ENCODE data around the gene DNAH14. TPM values are rescaled to one million over a fixed set of nuclear protein-coding genes. Genes with fewer than 3 reads are reported as not detected.

Gene DNAH14
- total and polyA plus RNA-seq, 2 of the 8 experiments (the other 6 are each of a cell fraction or from before 2014, with no cell fraction given), result 8.4 to 40.7 TPM

DNA sequence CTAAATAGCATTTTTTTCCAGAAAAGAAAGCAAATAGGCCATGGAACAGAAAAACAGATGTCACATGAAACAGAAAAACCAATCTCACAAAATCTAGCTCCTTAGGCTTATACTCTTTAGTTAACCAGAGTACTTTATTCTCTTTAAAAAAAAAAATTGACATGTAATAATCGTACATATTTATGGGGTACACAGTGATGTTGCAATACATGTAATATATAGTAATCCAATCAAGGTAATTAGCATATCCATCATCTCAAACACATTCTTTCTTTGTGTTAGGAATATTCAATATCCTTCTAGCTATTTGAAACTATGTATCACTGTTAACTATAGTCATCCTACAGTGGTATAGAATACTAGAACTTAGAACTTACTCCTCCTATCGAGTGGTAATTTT is 478.3 kb downstream of the DNAH14 start:
- 85% methylated on average over 2 of the region's 2 CpGs; no CpG with 5 or more reads in 1 of the 2 experiments for WGBS, 2 experiments (ENCODE audit: extremely low coverage in 1 of 2, insufficient coverage in 1 of 2, insufficient read length in 1 of 2, insufficient replicate concordance in 2 of 2, low coverage in 1 of 2, low lambda C conversion rate in 2 of 2, missing lambda C conversion rate in 1 of 2)
- TF ChIP-seq CHD1 (IDR thresholded peaks at IDR 0.05; ENCODE audit: low read depth, low read length), result no peak
- no peak for TF ChIP-seq RFX5 (IDR thresholded peaks at IDR 0.05; ENCODE audit: borderline replicate concordance, low read depth, low read length)
- TF ChIP-seq SP1 (IDR thresholded peaks at IDR 0.05; ENCODE audit: low read depth, low read length), result no peak
- no peak for TF ChIP-seq SP4 (IDR thresholded peaks at IDR 0.05; ENCODE audit: low read length)
- TF ChIP-seq, protein P1, sequence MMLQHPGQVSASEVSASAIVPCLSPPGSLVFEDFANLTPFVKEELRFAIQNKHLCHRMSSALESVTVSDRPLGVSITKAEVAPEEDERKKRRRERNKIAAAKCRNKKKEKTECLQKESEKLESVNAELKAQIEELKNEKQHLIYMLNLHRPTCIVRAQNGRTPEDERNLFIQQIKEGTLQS (IDR thresholded peaks at IDR 0.05; ENCODE audit: insufficient read depth, low read depth, low read length), result no peak
- TF ChIP-seq GABPA (IDR thresholded peaks at IDR 0.05; ENCODE audit: borderline replicate concordance, insufficient read depth, low read length), result no peak
- TF ChIP-seq SAP30 (IDR thresholded peaks at IDR 0.05; ENCODE audit: insufficient read depth, insufficient replicate concordance, low read length), result no peak
- TF ChIP-seq CTBP2 (IDR thresholded peaks at IDR 0.05; ENCODE audit: borderline replicate concordance, insufficient read depth, insufficient read length, low read length), result no peak
- no peak for TF ChIP-seq HDAC6 (IDR thresholded peaks at IDR 0.05; ENCODE audit: low read depth, low read length)
- TF ChIP-seq FOSL1 (IDR thresholded peaks at IDR 0.05; ENCODE audit: insufficient read depth, low read depth, low read length), result no peak
- TF ChIP-seq CBX5 (IDR thresholded peaks at IDR 0.05; ENCODE audit: low read depth, low read length), result no peak
- TF ChIP-seq TEAD4 (IDR thresholded peaks at IDR 0.05; ENCODE audit: low read depth, low read length), result no peak

More for the DNA sequence above, 478.3 kb downstream of the DNAH14 start:
- Histone ChIP-seq H3K4ac (replicated peaks; ENCODE audit: insufficient read length, low read depth, low read length) (no peak overlapping the region), H4K20me1 (replicated peaks in 1 of 2; ENCODE audit: control insufficient read depth in 1 of 2, insufficient read depth in 2 of 2, low read length in 2 of 2) (no peaks in the 10 kb centered on the region), H4K8ac (ENCODE audit: extremely low read depth, insufficient read depth, low read length) (no peak overlapping the region), H2BK12ac (ENCODE audit: low read depth, low read length) (no peak overlapping the region), H3K4me3 (ENCODE audit: extremely low read depth in 1 of 4, insufficient read depth in 2 of 4, low read depth in 3 of 4, low read length in 4 of 4) (no peak overlapping the region), H3K18ac (ENCODE audit: extremely low read depth, low read length) (no peak overlapping the region), H2BK5ac (ENCODE audit: low read depth, low read length) (no peak overlapping the region), H3K9me3 (ENCODE audit: insufficient read depth in 2 of 2, low read depth in 1 of 2, low read length in 1 of 2) (no peaks in the 10 kb centered on the region), H2AFZ (ENCODE audit: low read length) (no peak overlapping the region), H4K91ac (replicated peaks; ENCODE audit: insufficient read length, low read length) (no peak overlapping the region), H3K4me2 (ENCODE audit: insufficient read depth in 1 of 2, low read depth in 2 of 2, low read length in 2 of 2) (no peak overlapping the region), H3K4me1 (replicated peaks in 1 of 4; ENCODE audit: control insufficient read depth in 3 of 4, insufficient read depth in 4 of 4, low read length in 3 of 4) (peaks cover 0 to 3% (median 1%) of the 10 kb centered on the region in 4 experiments; a peak in 2 of 7 replicates), H3K14ac (ENCODE audit: insufficient read length) (no peak overlapping the region), H2BK120ac (replicated peaks; ENCODE audit: low read depth, low read length) (no peak overlapping the region), H2BK20ac (ENCODE audit: low read length) (no peak overlapping the region), H2BK15ac (ENCODE audit: low read length) (no peak overlapping the region), H3K79me1 (ENCODE audit: low read depth, low read length) (peaks cover 2% of the 10 kb centered on the region; the same call in 1 of the 2 replicates), H3K9ac (replicated peaks in 1 of 4; ENCODE audit: extremely low read depth in 1 of 4, low read depth in 3 of 4, low read length in 3 of 4) (no peak overlapping the region), H2AK5ac (ENCODE audit: low read depth, low read length) (no peak overlapping the region), H3K56ac (replicated peaks; ENCODE audit: insufficient read length, low read depth, low read length) (no peak overlapping the region), H3K79me2 (ENCODE audit: control insufficient read depth in 1 of 2, insufficient read depth in 2 of 2, low read length in 2 of 2) (no peaks in the 10 kb centered on the region), H3K27me3 (replicated peaks in 1 of 4; ENCODE audit: control insufficient read depth in 3 of 4, extremely low read depth in 1 of 4, insufficient read depth in 3 of 4, low read length in 3 of 4) (no peaks in the 10 kb centered on the region), H4K5ac (ENCODE audit: insufficient read length, low read depth, low read length) (no peak overlapping the region), H3K27ac (ENCODE audit: low read depth, low read length) (no peak overlapping the region), H3K23ac (ENCODE audit: insufficient read length) (no peak overlapping the region), H3K36me3 (ENCODE audit: control insufficient read depth in 2 of 4, insufficient read depth in 4 of 4, low read length in 3 of 4) (peaks cover 8 to 41% (median 14%) of the 10 kb centered on the region in 4 experiments; a peak in 7 of 8 replicates), H3K23me2 (ENCODE audit: low read depth, low read length) (no peaks in the 10 kb centered on the region)
- FAIRE-seq (no peak), DNase-seq (ENCODE audit: low read depth in 1 of 2, low spot score in 2 of 2) (no peak)
- ChIA-PET CTCF (ENCODE audit: partially characterized antibody) (interaction anchor here (0.9 to 1.9 kb wide), 3 partner anchors 10 to 204 kb away, joined by 3 to 5 read pairs (median 5); no protein-coding TSS in a partner anchor), POLR2A (ENCODE audit: partially characterized antibody) (no interaction called here)

All from H1 (cell line).